H1 (cell line): Measurements from ENCODE around the gene MYOM1. TPM values are rescaled to one million over a fixed set of nuclear protein-coding genes. Genes with fewer than 3 reads are reported as not detected.

Source experiments
- CTCF ChIA-PET: fragments of 300-600 bp; sonication (Branson Sonifier 250); formaldehyde crosslinking; loops from one replicate; lab custom pipeline; 2021; ENCODE audit not compliant: partially characterized antibody; lab: Charles Lee
- POLR2A ChIA-PET: fragments of 300-600 bp; sonication (Branson Sonifier 250); formaldehyde crosslinking; loops from one replicate; lab custom pipeline; 2021; ENCODE audit warnings: inconsistent platforms; ENCODE audit not compliant: partially characterized antibody; lab: Charles Lee
- DNase-seq, 2 experiments: peaks; one replicate each; pipeline versions ENCODE4 v3.0.0 to v3.0.0-alpha.2; 2010 to 2022; ENCODE audit warnings: low spot score in 2 of 2, low read depth in 1 of 2, mixed read lengths in 1 of 2
- FAIRE-seq: peaks from 2 replicates; lab custom pipeline; 2011; peaks lifted over from hg19 to GRCh38; lab: Jason Lieb, UNC
- H2AFZ ChIP-seq: 2 replicates; pipeline ENCODE4 v1.8.1; 2012; ENCODE audit warnings: low read length, inconsistent platforms
- H2AK5ac ChIP-seq: 2 replicates; pipeline ENCODE4 v1.6.1; 2013; ENCODE audit warnings: low read depth, low read length
- H2BK120ac ChIP-seq: replicated peaks from 2 replicates; pipeline ENCODE3; 2013; ENCODE audit warnings: low read depth, low read length, inconsistent platforms
- H2BK12ac ChIP-seq: 2 replicates; pipeline ENCODE4 v1.6.1; 2013; ENCODE audit warnings: low read depth, low read length
- H2BK15ac ChIP-seq: 2 replicates; pipeline ENCODE4 v1.6.1; 2013; ENCODE audit warnings: low read length
- H2BK20ac ChIP-seq: 2 replicates; pipeline ENCODE4 v1.6.1; 2013; ENCODE audit warnings: low read length
- H2BK5ac ChIP-seq: 2 replicates; pipeline ENCODE4 v1.6.1; 2013; ENCODE audit warnings: low read depth, low read length
- H3K14ac ChIP-seq: 2 replicates; pipeline ENCODE4 v1.6.1; 2013; ENCODE audit warnings: inconsistent platforms; ENCODE audit not compliant: insufficient read length
- H3K18ac ChIP-seq: 2 replicates; pipeline ENCODE4 v1.6.1; 2013; ENCODE audit warnings: low read length; ENCODE audit errors: extremely low read depth
- H3K23ac ChIP-seq: 2 replicates; pipeline ENCODE4 v1.6.1; 2013; ENCODE audit warnings: inconsistent platforms; ENCODE audit not compliant: insufficient read length
- H3K23me2 ChIP-seq: 2 replicates; pipeline ENCODE4 v1.6.1; 2013; ENCODE audit warnings: low read depth, low read length
- H3K27ac ChIP-seq: 2 replicates; pipeline ENCODE4 v1.6.1; 2011; ENCODE audit warnings: low read depth, low read length, inconsistent platforms
- H3K27me3 ChIP-seq, 4 experiments: replicated peaks in 1 of 4; 1 replicate in 1 of 4; 2 replicates in 3 of 4; pipeline versions ENCODE4 v1.6.1 to v1.8.1; 2011 to 2013; ENCODE audit warnings: low read length in 3 of 4, mild to moderate bottlenecking in 3 of 4, inconsistent platforms in 2 of 4, mixed read lengths in 2 of 4, moderate library complexity in 1 of 4; ENCODE audit not compliant: control insufficient read depth in 3 of 4, insufficient read depth in 3 of 4; ENCODE audit errors: extremely low read depth in 1 of 4
- H3K36me3 ChIP-seq, 4 experiments: 2 replicates each; pipeline versions ENCODE4 v1.6.1 to v1.8.1; 2011 to 2013; ENCODE audit warnings: mild to moderate bottlenecking in 4 of 4, low read length in 3 of 4, moderate library complexity in 2 of 4, control low read depth in 1 of 4, inconsistent platforms in 1 of 4; ENCODE audit not compliant: insufficient read depth in 4 of 4, control insufficient read depth in 2 of 4
- H3K4ac ChIP-seq: replicated peaks from 2 replicates; pipeline ENCODE3; 2013; ENCODE audit warnings: low read length, low read depth, mixed read lengths, inconsistent platforms; ENCODE audit not compliant: insufficient read length
- H3K4me1 ChIP-seq, 4 experiments: replicated peaks in 1 of 4; 1 replicate in 1 of 4; 2 replicates in 3 of 4; pipeline versions ENCODE4 v1.6.1 to v1.8.1; 2011 to 2013; ENCODE audit warnings: low read length in 3 of 4, inconsistent platforms in 2 of 4, mixed read lengths in 1 of 4; ENCODE audit not compliant: insufficient read depth in 4 of 4, control insufficient read depth in 3 of 4
- H3K4me2 ChIP-seq, 2 experiments: 2 replicates each; pipeline versions ENCODE4 v1.6.1 to v1.8.1; 2011 to 2013; ENCODE audit warnings: low read depth in 2 of 2, low read length in 2 of 2, control low read depth in 1 of 2, inconsistent platforms in 1 of 2, mild to moderate bottlenecking in 1 of 2; ENCODE audit not compliant: insufficient read depth in 1 of 2
- H3K4me3 ChIP-seq, 4 experiments: fragments of 200-600, 300-600 bp in 1 of 4; sonication (generic), shearing (Covaris generic), sonication (Bioruptor Twin) in 1 of 4; 2 replicates each; pipeline versions ENCODE4 v1.5.1 to v1.8.1; 2011 to 2016; ENCODE audit warnings: low read length in 4 of 4, low read depth in 3 of 4, control low read depth in 2 of 4, inconsistent platforms in 2 of 4, mild to moderate bottlenecking in 2 of 4, mixed read lengths in 1 of 4, moderate library complexity in 1 of 4; ENCODE audit not compliant: insufficient read depth in 2 of 4; ENCODE audit errors: extremely low read depth in 1 of 4
- H3K56ac ChIP-seq: replicated peaks from 2 replicates; pipeline ENCODE3; 2013; ENCODE audit warnings: low read depth, mild to moderate bottlenecking, mixed read lengths, low read length, inconsistent platforms; ENCODE audit not compliant: insufficient read length
- H3K79me1 ChIP-seq: 2 replicates; pipeline ENCODE4 v1.6.1; 2013; ENCODE audit warnings: low read depth, low read length, control low read depth
- H3K79me2 ChIP-seq, 2 experiments: 2 replicates each; pipeline versions ENCODE4 v1.6.1 to v1.8.1; 2012 to 2013; ENCODE audit warnings: low read length in 2 of 2, mild to moderate bottlenecking in 2 of 2, inconsistent platforms in 1 of 2; ENCODE audit not compliant: insufficient read depth in 2 of 2, control insufficient read depth in 1 of 2
- H3K9ac ChIP-seq, 4 experiments: replicated peaks in 1 of 4; 1 replicate in 1 of 4; 2 replicates in 3 of 4; pipeline versions ENCODE4 v1.6.1 to v1.8.1; 2011 to 2013; ENCODE audit warnings: low read depth in 3 of 4, low read length in 3 of 4, control low read depth in 2 of 4, mild to moderate bottlenecking in 2 of 4, moderate library complexity in 2 of 4, inconsistent platforms in 1 of 4; ENCODE audit errors: extremely low read depth in 1 of 4
- H3K9me3 ChIP-seq, 2 experiments: 2 replicates each; pipeline versions ENCODE4 v1.6.1 to v1.8.1; 2012 to 2013; ENCODE audit warnings: mild to moderate bottlenecking in 2 of 2, moderate library complexity in 2 of 2, control low read depth in 1 of 2, inconsistent platforms in 1 of 2, low read depth in 1 of 2, low read length in 1 of 2, mixed read lengths in 1 of 2; ENCODE audit not compliant: insufficient read depth in 2 of 2
- H4K20me1 ChIP-seq, 2 experiments: replicated peaks in 1 of 2; 2 replicates each; pipeline versions ENCODE3 to v1.8.1; 2011 to 2013; ENCODE audit warnings: inconsistent platforms in 2 of 2, low read length in 2 of 2, mild to moderate bottlenecking in 1 of 2; ENCODE audit not compliant: insufficient read depth in 2 of 2, control insufficient read depth in 1 of 2
- H4K5ac ChIP-seq: 2 replicates; pipeline ENCODE4 v1.6.1; 2013; ENCODE audit warnings: low read length, low read depth, mixed read lengths, inconsistent platforms; ENCODE audit not compliant: insufficient read length
- H4K8ac ChIP-seq: 2 replicates; pipeline ENCODE4 v1.8.0; 2013; ENCODE audit warnings: mild to moderate bottlenecking, moderate library complexity, low read length, inconsistent platforms; ENCODE audit not compliant: insufficient read depth; ENCODE audit errors: extremely low read depth
- H4K91ac ChIP-seq: replicated peaks from 2 replicates; pipeline ENCODE3; 2013; ENCODE audit warnings: low read length, mixed read lengths, inconsistent platforms; ENCODE audit not compliant: insufficient read length
- CHD2 ChIP-seq: IDR thresholded peaks from 2 replicates; pipeline ENCODE4 v1.6.1; 2012; ENCODE audit warnings: low read length, improper control_type of control experiment
- CREB1 ChIP-seq: IDR thresholded peaks from 2 replicates; pipeline ENCODE4 v1.6.1; 2012; ENCODE audit warnings: inconsistent platforms
- EP300 ChIP-seq, 2 experiments: IDR thresholded peaks; 1 replicate in 1 of 2; 2 replicates in 1 of 2; pipeline ENCODE4 v1.6.1; 2011 to 2012; ENCODE audit warnings: low read depth in 2 of 2, low read length in 2 of 2, mild to moderate bottlenecking in 2 of 2, borderline replicate concordance in 1 of 2, inconsistent platforms in 1 of 2, moderate library complexity in 1 of 2
- JUN ChIP-seq: IDR thresholded peaks from 2 replicates; pipeline ENCODE4 v1.6.1; 2011; ENCODE audit warnings: low read depth, mild to moderate bottlenecking, improper control_type of control experiment, low read length
- JUND ChIP-seq: IDR thresholded peaks from 2 replicates; pipeline ENCODE4 v1.6.1; 2011; ENCODE audit warnings: mild to moderate bottlenecking, improper control_type of control experiment, low read length
- KDM4A ChIP-seq: IDR thresholded peaks from one replicate; pipeline ENCODE4 v1.7.1; 2012; ENCODE audit warnings: low read depth, mild to moderate bottlenecking, moderate library complexity, low read length, inconsistent platforms; ENCODE audit not compliant: severe bottlenecking
- KDM5A ChIP-seq: fragments of 200-600 bp; IDR thresholded peaks from 2 replicates; pipeline ENCODE4 v1.7.1; 2012; ENCODE audit warnings: mild to moderate bottlenecking, low read length, inconsistent platforms, mixed read lengths
- NANOG ChIP-seq: IDR thresholded peaks from 2 replicates; pipeline ENCODE4 v1.6.1; 2011; ENCODE audit warnings: low read length, low read depth, mild to moderate bottlenecking, inconsistent platforms; ENCODE audit not compliant: insufficient read depth, poor library complexity, severe bottlenecking
- PHF8 ChIP-seq: fragments of 200-600 bp; sonication (generic); conservative IDR thresholded peaks from 2 replicates; pipeline ENCODE4 v1.7.1; 2012; ENCODE audit warnings: low read depth, mild to moderate bottlenecking, inconsistent platforms, low read length, moderate library complexity
- POLR2AphosphoS5 ChIP-seq: IDR thresholded peaks from 2 replicates; pipeline ENCODE4 v1.6.1; 2011; ENCODE audit warnings: low read depth, low read length
- RFX5 ChIP-seq: IDR thresholded peaks from 2 replicates; pipeline ENCODE4 v1.6.1; 2011; ENCODE audit warnings: low read depth, low read length, improper control_type of control experiment, borderline replicate concordance
- SP1 ChIP-seq: IDR thresholded peaks from 2 replicates; pipeline ENCODE4 v1.6.1; 2011; ENCODE audit warnings: low read depth, low read length
- TEAD4 ChIP-seq: IDR thresholded peaks from 2 replicates; pipeline ENCODE4 v1.6.1; 2012; ENCODE audit warnings: low read depth, low read length, inconsistent platforms, mixed read lengths
- YY1 ChIP-seq: IDR thresholded peaks from 2 replicates; pipeline ENCODE4 v1.6.1; 2011; ENCODE audit warnings: low read depth, mild to moderate bottlenecking, low read length
- polyA plus RNA-seq, 7 experiments: library from polyadenylated mRNA; depleted of rRNA in 3 of 7; stranded (reverse) in 5 of 7; unstranded in 2 of 7; fragments of >200 nt in 5 of 7; fragments of 200-250 nt in 2 of 7; gene quantifications; 1 replicate in 5 of 7; 2 replicates in 1 of 7; 4 replicates in 1 of 7; pipeline versions ENCODE4 v1.2.1 to v1.2.3, GENCODE V29; 2011 to 2013; ENCODE audit warnings: missing spikeins in 2 of 7, mixed read lengths in 2 of 7
- total RNA-seq: library from RNA; stranded (reverse); fragmentation: NEBNext Ultra II Directional; extraction: Animal tissue kit (Norgen Biotek cat#: 25700); gene quantifications from 2 replicates; pipeline ENCODE4 v1.2.1, GENCODE V29; 2021
- TF ChIP-seq, protein P1 (sequence below): IDR thresholded peaks from 2 replicates; pipeline ENCODE4 v1.6.1; 2012; ENCODE audit warnings: low read length, inconsistent platforms

MYOM1 gene
- total and polyA plus RNA-seq, 2 of the 8 experiments (the other 6 are each of a cell fraction or from before 2014, with no cell fraction given): 0.06 to 0.32 TPM

DNA sequence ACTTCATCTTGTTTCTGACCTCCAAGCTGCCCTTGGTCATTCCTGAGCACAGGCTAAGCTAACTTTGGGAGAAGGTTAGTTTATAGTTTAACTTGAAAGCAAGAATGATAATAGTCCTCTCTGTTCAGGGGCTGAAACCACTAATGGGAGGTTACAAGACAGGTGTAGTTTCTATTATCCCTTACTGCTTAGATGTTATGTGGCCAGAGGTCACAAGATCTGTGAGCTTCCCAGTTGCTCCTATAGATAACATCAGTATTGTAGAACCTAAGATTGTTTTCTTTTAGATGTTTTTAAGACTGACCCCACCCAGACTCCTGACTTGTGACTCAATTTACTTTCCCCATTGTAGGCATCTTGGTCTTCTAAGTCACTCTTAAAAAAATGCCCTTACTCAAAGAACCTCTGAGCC is 112.0 kb downstream of the MYOM1 start:
- H4K20me1 ChIP-seq: no peaks in the 10 kb centered on the region
- H2AK5ac ChIP-seq: no peak overlapping the region
- no peak overlapping the region for H2AFZ ChIP-seq
- no peak overlapping the region for H2BK120ac ChIP-seq
- no peaks in the 10 kb centered on the region for H3K79me2 ChIP-seq
- no peak overlapping the region for H2BK15ac ChIP-seq
- no peak overlapping the region for H3K14ac ChIP-seq
- no peak overlapping the region for H4K91ac ChIP-seq
- ChIA-PET CTCF (interaction anchor here (0.8 to 1.0 kb wide), 4 partner anchors 21 to 132 kb away, joined by 3 to 4 read pairs (median 4); no protein-coding TSS in a partner anchor), POLR2A (no interaction called here)
- H3K4me3 ChIP-seq: no peak overlapping the region
- no peaks in the 10 kb centered on the region for H3K9me3 ChIP-seq
- no peak overlapping the region for H3K4ac ChIP-seq
- H4K8ac ChIP-seq: no peak overlapping the region
- no peak overlapping the region for H2BK20ac ChIP-seq
- H3K23ac ChIP-seq: no peak overlapping the region
- no peak overlapping the region for H3K27ac ChIP-seq
- H3K9ac ChIP-seq: no peak overlapping the region
- H2BK12ac ChIP-seq: no peak overlapping the region
- H3K36me3 ChIP-seq: no peaks in the 10 kb centered on the region
- no peaks in the 10 kb centered on the region for H3K4me1 ChIP-seq
- no peak overlapping the region for H2BK5ac ChIP-seq
- no peak overlapping the region for H4K5ac ChIP-seq
- H3K56ac ChIP-seq: no peak overlapping the region
- no peak overlapping the region for H3K18ac ChIP-seq
- H3K79me1 ChIP-seq: no peaks in the 10 kb centered on the region
- H3K23me2 ChIP-seq: no peaks in the 10 kb centered on the region
- no peak for FAIRE-seq
- DNase-seq: no peak
- peaks cover 3 to 17% (median 16%) of the 10 kb centered on the region in 4 experiments for H3K27me3 ChIP-seq
- H3K4me2 ChIP-seq: no peak overlapping the region
- TF ChIP-seq POLR2AphosphoS5 (no peak), PHF8 (no peak), NANOG (no peak), EP300 (IDR thresholded peaks at IDR 0.05; ENCODE audit: borderline replicate concordance in 1 of 2, low read depth in 2 of 2, low read length in 2 of 2) (no peak), RFX5 (no peak), CREB1 (no peak), SP1 (no peak), JUND (no peak), CHD2 (no peak), TEAD4 (no peak), JUN (no peak), KDM5A (no peak), YY1 (no peak), KDM4A (no peak)
- TF ChIP-seq, protein P1, sequence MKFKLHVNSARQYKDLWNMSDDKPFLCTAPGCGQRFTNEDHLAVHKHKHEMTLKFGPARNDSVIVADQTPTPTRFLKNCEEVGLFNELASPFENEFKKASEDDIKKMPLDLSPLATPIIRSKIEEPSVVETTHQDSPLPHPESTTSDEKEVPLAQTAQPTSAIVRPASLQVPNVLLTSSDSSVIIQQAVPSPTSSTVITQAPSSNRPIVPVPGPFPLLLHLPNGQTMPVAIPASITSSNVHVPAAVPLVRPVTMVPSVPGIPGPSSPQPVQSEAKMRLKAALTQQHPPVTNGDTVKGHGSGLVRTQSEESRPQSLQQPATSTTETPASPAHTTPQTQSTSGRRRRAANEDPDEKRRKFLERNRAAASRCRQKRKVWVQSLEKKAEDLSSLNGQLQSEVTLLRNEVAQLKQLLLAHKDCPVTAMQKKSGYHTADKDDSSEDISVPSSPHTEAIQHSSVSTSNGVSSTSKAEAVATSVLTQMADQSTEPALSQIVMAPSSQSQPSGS: no peak
